Gastrocnemius medialis (tissue), 4 donors: ENCODE measurements around the gene GEMIN8.

Experiments used
- CTCF ChIP-seq, 5 experiments: fragments of 450-650 bp in 3 of 5; fragments of 200-600 bp in 2 of 5; sonication (generic) in 2 of 5; IDR thresholded peaks in 4 of 5; conservative IDR thresholded peaks in 1 of 5; 1 replicate in 4 of 5; 2 replicates in 1 of 5; pipeline ENCODE4 v1.5.1; 2016 to 2019; ENCODE audit warnings: antibody characterized with exemption in 5 of 5, mild to moderate bottlenecking in 3 of 5, moderate library complexity in 3 of 5
- POLR2A ChIP-seq, 2 donors: fragments of 450-650 bp; IDR thresholded peaks; one replicate each; pipeline ENCODE4 v1.6.1; 2017; ENCODE audit warnings: antibody characterized with exemption in 2 of 2, mild to moderate bottlenecking in 2 of 2, moderate library complexity in 2 of 2

GRCh38 chrX:14028473-14028872, 1.2 kb downstream of the GEMIN8 start:
- TF ChIP-seq CTCF (IDR thresholded peaks at IDR 0.05 in 4 of 5, conservative IDR thresholded peaks at IDR 0.05 in 1 of 5) (no peak), POLR2A (IDR thresholded peaks at IDR 0.05) (no peak)
